ENCODE measurements around the gene LITAF.
"Not testable (repeated sequence)": the region's sequence is repeated elsewhere in the genome, so short reads cannot be mapped to it uniquely, and the experiment has no call there.

Gene LITAF

GRCh38 chr16:11597235-11598095 lies 10.7 kb upstream of the LITAF start:
- no peak for DNase-seq

GRCh38 chr16:11596572-11597226 lies 10.0 kb upstream of the LITAF start:
- DNase-seq, result no peak

- no peak for DNase-seq
These were observed 6.9 kb upstream of the LITAF start for GRCh38 chr16:11593581-11593980.

DNA sequence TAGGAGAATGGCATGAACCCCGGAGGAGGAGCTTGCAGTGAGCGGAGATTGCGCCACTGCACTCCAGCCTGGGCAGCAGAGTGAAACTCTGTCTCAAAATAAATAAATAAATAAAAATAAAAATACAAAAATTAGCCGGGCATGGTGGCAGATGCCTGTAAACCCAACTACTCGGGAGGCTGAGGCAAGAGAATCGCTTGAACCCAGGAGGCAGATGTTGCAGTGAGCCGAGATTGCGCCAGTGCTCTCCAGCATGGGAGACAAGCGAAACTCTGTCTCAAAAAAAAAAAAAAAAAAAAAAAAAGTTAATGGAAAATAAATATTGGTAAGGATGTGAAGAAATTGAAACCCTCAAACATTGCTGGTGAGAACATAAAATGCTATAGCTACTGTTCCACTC lies 6.4 kb upstream of the LITAF start:
- DNase-seq, result not testable (repeated sequence)

GRCh38 chr16:11591630-11592029 lies 4.9 kb upstream of the LITAF start:
- not testable (repeated sequence) for DNase-seq

DNA sequence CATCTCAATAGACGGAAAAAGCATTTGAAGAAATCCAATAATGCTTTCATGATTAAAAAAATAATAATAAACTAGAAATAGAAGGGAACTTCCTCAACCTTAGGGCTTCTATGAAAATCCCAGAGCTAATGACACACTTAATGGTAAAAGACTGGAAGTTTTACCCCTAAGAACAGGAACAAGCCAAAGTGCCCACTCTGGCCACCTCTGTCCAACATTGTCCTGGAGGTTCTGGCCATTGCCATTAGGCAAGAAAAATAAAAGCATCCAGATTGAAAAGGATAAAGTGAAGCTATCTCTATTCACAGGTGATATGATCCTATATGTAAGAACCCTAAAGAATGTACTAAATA lies 2.5 kb upstream of the LITAF start:
- no peak for DNase-seq

DNA sequence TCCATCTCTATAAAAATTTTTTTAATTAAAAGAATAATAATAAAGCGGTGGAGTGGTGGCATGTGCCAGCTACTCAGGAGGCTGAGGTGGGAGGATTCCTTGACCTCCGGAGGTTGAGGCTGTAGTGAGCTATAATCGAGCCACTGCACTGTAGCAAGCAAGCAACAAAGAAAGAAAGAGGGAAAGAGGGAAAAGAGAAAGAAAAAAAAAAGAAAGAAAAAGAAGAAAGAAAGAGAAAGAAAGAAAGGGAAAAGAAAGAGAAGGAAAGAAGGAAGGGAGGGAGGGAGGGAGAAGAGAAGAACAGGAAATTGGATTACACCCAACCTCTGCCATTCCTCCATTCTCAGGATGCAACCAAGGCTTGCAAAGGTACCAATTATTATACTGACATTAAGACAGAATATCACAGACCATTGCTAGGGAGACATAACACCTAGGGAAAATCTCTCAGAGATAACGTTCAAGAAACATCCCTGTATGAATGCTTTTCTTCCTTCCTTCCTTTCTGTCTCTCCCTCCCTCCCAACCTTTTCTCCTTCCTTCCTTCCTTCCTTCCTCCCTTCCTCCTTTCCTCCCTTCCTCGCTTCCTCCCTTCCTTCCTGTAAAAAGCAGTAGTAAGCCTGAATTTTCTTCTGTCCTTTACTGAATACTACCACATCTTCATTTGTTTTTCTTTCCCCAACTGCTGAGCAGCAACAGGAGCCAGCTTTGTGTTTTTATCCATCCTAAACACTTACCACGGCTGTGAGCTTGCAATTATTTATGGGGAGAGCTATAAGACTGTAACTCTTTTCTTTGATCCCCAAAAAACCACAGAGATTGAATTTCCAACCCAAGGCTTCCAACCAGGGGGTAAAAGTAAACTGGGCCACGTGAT lies 1.8 kb upstream of the LITAF start:
- DNase-seq, result no peak

DNA sequence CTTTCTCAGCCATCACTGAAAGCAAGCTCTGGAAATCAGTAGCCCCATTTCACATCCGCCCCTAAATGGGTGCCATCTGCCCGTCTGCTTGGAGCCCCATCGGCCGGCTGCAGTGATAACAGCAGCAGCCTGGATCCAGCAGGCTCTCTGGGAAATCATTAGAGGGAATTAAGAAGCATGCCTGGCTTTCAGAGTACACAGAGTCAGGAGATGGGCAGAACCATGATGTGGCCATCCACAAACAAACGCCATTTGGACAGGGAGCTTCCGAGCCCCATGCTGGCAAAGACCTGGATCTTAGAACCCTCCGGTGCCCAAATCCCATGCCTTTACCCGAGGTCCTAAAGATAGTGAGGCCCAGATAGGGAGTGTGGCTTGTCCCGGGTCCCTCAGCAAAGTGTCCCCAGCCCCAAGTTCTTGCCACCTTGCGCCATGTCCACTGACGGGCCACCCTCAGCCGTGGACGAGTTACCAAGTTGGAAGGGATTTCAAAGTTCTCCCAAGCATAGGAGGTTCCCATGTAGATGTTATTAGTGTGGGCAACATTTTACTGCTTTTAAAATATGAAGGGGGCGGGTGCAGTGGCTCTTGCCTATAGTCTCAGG lies 1.0 kb upstream of the LITAF start:
- DNase-seq, result no peak

GRCh38 chr16:11586378-11586855 lies 302 bp downstream of the LITAF start:
- DNase-seq, result no peak

DNA sequence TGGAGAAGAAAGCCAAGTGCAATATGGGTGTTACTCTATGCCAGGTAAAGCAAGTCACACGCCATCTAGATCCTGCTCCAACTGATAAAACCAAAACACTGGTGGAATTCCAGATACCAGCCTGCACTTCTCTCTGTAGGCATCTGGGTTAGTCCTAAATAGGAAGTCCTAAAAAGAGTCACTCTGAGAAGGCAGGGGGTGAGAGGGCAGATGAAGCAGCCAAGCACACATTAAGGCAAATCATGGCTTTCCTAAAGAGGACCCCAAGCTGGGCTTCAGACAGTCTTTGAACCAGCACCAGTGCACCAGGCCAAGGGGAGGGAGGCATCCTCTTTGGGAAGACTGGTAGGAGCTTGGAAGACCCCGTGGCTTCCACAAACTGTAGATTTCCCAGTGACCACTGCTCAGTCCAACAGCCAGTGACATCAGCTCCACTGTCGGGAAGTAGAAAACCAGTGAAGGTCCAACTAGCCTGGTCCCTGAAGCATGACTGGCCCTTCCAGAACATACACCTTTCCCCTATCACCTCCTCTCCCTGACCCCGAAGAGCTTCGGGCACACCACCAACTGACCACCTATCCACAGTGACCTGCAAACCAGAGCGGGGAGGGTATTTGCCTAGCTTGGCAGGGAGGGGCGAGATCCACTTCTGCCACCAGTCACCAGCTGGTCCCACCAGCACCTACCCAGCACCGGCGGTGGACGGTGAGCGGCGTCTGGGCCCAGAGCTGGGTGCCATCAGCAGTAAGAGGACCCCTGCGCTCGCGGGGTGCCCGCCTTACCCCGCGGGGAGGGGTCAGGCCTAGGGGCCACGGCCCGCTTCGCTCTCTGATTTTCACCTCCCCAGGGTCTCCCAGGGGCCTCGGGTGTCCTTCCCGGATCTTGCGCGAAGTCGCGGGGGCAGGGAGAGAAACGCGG lies 1.0 kb downstream of the LITAF start:
- no peak for DNase-seq

GRCh38 chr16:11583889-11584565 lies 2.7 kb downstream of the LITAF start:
- no peak for DNase-seq

GRCh38 chr16:11583166-11583565 lies 3.6 kb downstream of the LITAF start:
- no peak for DNase-seq

- DNase-seq, result no peak
These were observed 4.4 kb downstream of the LITAF start for GRCh38 chr16:11582157-11582814.

- no peak for DNase-seq
These were observed 5.0 kb downstream of the LITAF start for GRCh38 chr16:11581678-11582077.

GRCh38 chr16:11580451-11581086 lies 6.2 kb downstream of the LITAF start:
- DNase-seq, result no peak

DNA sequence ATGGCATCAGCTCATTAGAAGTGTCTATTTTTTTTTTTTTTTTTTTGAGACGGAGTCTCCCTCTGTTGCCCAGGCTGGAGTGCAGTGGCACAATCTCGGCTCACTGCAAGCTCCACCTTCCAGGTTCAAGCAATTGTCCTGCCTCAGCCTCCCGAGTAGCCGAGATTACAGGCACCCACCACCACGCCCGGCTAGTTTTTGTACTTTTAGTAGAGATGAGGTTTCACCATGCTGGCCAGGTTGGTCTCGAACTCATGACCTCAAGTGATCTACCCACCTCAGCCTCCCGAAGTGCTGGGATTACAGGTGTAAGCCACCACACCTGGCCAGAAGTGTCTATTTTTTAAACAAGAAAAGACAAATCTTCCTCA lies 9.4 kb downstream of the LITAF start:
- DNase-seq, result not testable (repeated sequence)

- no peak for DNase-seq
These were observed 10.1 kb downstream of the LITAF start for GRCh38 chr16:11576427-11577289.

- DNase-seq, result no peak
These were observed 11.5 kb downstream of the LITAF start for GRCh38 chr16:11575223-11575589.

GRCh38 chr16:11572301-11572995 lies 14.3 kb downstream of the LITAF start:
- peak; percentile 31 for DNase-seq
